GM13976 (cell line): Measurements from ENCODE around the gene YAP1.
"Not testable (repeated sequence)": the region's sequence is repeated elsewhere in the genome, so short reads cannot be mapped to it uniquely, and the experiment has no call there.

ENCODE experiments used
- DNase-seq: peaks from one replicate; pipeline ENCODE4 v3.0.0; 2012; ENCODE audit warnings: low spot score
- in situ Hi-C: fragments of 300-500 bp; cut with MboI; formaldehyde crosslinking; loops from one replicate; pipeline ENCODE4 v1.12.0; 2022; ENCODE audit warnings: low sequenced_read_pairs, mixed read lengths, inconsistent platforms; ENCODE audit not compliant: unreplicated experiment
- TF ChIP-seq, protein P1 (sequence below): IDR thresholded peaks from 2 replicates; pipeline ENCODE4 v1.5.1; 2012; ENCODE audit warnings: borderline replicate concordance, mild to moderate bottlenecking; ENCODE audit not compliant: insufficient read depth; ENCODE audit errors: extremely low read depth, missing control alignments, control extremely low read depth

Gene YAP1

DNA sequence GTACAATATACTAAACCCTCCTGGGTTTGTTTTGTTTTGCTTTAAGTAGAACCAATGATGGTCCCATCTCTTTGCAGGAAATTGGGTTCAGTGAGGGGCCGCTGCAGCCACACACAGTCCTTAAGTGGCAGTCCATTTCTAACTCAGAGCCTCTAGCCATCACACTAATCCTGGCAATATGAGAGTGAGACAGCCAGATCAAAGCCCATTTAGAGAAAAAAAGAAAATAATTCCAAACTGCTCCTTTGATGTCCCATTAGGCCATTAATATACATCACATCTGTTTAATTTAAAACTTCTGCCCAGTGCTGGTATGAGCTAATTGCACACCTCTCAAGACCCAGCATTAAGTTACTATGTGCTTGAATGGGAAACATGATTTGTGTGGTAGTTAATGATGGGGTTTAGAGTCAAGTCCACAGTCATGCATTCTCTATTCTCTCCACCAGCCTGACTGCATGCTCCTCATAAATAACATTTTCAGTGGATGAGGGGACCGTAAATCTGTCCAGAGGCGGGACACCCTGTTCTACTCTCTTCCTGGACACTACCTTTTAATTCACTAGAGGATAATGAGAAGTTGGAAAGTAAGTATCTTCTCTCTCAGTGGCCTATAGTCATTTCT is 153.2 kb downstream of the YAP1 start:
- no peak for DNase-seq
- TF ChIP-seq, protein P1, sequence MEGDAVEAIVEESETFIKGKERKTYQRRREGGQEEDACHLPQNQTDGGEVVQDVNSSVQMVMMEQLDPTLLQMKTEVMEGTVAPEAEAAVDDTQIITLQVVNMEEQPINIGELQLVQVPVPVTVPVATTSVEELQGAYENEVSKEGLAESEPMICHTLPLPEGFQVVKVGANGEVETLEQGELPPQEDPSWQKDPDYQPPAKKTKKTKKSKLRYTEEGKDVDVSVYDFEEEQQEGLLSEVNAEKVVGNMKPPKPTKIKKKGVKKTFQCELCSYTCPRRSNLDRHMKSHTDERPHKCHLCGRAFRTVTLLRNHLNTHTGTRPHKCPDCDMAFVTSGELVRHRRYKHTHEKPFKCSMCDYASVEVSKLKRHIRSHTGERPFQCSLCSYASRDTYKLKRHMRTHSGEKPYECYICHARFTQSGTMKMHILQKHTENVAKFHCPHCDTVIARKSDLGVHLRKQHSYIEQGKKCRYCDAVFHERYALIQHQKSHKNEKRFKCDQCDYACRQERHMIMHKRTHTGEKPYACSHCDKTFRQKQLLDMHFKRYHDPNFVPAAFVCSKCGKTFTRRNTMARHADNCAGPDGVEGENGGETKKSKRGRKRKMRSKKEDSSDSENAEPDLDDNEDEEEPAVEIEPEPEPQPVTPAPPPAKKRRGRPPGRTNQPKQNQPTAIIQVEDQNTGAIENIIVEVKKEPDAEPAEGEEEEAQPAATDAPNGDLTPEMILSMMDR: no peak
- in situ Hi-C loops: no loop called here

DNA sequence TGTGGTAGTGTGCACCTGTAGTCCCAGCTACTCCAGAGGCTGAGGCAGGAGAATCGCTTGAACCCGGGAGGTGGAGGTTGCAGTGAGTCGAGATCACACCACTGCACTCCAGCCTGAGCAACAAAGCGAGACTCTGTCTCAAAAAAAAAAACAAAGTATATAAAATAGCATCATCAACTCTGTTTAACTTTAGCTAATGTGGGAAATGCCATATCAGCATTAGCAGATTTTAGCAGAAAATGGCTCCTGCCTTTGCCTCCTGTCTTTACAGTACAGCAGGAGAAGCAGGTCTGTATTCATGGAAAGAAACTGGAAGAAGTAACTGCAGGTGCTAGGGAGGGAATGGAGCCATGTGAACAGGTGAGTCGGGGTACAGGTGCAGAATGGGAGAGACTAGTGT is 154.5 kb downstream of the YAP1 start:
- in situ Hi-C loops, DNase-seq: not testable (repeated sequence)

DNA sequence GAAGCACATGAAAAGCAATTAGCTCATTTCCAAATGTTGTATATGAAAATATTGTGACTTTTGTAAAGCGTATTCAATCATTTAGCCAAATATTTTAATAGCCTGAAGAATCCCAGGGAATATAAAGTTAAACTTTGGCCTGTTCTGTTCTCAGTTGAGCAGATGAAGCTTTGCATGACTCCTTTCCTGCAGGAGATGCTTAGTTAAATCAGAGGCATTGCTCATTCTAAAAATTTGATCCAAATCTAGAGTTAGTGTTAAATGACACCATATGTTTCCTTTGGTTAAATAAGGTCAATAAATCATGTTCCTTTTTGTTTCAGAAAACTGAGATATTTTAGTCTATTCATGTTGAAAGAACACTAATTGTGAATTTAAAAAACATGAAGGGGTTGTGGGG is 155.9 kb downstream of the YAP1 start:
- no peak for DNase-seq
- in situ Hi-C loops: no loop called here
- TF ChIP-seq, protein P1: no peak

DNA sequence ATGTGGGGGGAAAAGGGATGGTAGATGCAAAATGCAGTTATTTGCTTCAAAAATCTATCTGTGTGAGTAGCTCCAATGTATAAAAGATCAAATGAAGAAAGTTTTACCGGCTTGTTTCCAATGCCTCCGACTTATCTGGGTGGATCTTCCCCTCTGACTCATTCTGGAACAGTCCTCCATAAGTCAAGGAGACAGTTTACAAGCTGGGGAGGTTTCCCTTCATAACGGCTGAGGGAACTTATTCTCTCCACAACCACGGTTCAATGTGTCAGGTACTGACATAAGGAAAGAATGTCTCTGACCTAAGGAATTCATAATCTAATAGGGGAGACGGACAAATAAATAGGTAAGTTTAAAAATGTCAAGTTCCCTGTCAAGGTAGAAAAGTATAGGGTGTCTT is 157.4 kb downstream of the YAP1 start:
- in situ Hi-C loops: no loop called here
- TF ChIP-seq, protein P1: no peak
- no peak for DNase-seq

DNA sequence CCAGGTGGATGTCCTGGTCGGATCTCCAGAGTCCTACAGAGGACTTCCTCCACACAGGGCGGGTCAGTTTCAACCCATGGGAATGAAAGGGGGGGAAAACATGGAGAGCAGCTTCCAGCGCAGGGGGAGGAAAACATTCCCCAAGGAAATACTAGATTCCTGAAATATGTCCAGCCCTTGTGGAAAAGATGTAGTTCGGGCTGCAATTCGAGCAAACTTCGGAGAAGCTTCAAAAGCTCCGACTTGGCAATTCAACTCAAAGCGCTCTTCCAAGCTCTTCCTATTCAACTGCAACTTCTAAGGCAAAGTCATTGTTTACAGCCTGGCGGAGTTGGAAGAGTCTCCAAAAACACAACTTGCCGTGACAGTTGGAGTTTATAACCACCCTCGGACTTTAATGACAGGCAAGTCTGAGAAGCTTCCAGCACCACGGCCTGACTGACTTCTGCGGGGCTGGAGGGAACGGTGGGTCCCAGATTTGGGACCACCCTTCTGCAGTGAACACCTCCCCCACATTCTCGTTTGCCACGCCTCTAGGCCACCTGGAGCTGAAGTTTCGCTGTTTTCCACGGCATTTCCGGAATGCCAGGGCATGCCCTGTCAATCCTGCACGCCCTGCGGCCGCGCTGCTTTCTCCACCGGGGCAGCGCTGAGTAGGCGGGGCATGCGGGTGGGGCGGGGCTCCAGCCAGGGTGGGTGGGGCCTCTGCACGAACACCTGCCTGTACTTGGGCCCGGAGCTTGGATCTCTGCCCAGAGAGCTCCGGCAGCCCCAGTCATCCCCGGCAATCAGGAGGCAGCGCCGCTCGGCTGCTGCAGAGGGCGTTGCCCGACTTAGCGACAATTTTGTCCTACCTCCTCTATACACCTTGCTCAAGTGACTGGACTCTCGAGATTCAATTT is 158.1 kb downstream of the YAP1 start:
- peak; percentile 93 for DNase-seq
- TF ChIP-seq, protein P1: peak; percentile 49
- in situ Hi-C loops: no loop called here

DNA sequence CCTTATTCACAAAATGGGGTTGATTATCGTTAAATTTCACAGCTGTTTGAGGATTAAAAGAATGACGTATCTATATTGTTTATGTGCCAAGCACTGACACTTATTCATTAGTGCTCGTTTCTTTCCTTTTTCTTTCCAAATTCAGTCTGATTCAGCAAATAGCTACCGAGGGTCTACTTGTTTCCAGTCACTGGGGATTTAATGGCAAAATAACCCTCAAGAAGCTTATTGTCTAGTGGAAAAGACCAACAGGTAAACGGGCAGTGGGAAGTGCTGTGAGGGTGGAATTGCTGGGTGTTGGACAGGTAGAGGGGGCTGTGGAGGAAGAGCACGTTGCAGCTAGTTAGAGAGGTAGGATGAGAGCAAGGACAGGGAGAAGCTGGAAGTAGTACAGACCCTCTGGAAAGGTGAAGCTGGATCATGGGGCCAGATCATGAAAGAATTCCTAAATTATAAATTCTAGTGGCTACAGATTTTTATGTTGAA is 158.8 kb downstream of the YAP1 start:
- no peak for DNase-seq
- TF ChIP-seq, protein P1: no peak
- in situ Hi-C loops: no loop called here

DNA sequence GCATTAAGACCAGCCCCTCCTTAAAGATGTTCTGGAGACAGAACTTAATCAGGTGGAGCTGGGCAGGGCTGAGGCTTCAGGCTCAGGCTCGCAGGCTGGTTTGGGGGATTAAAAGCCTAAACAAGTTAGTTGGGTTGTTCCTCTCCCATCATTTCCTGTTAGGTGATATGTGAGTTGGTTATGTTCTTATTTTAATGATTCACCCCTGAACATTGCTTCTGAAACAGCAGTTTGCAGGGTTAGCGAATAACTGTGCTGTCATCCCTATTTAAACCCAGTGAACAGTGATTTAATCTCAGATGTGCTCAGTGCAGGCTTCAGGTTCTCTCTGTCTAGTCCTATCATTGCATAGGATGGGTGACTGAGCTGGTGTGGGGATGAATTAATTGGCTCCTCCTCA is 159.7 kb downstream of the YAP1 start:
- TF ChIP-seq, protein P1: no peak
- DNase-seq: no peak
- in situ Hi-C loops: no loop called here
